Neuronal stem cell (in vitro differentiated cells): Measurements from ENCODE around the gene ARFGEF2.
A peak's percentile ranks its signal among the peaks of the same experiment; 100 is the strongest.

Experiments used
- DNase-seq: peaks from one replicate; pipeline ENCODE4 v3.0.0-alpha.2; 2013; ENCODE audit warnings: low spot score
- H2AFZ ChIP-seq: one replicate; pipeline ENCODE4 v1.6.1; 2013; ENCODE audit warnings: mild to moderate bottlenecking, low read length, inconsistent platforms
- H2AK5ac ChIP-seq: 2 replicates; pipeline ENCODE4 v1.6.1; 2013; ENCODE audit warnings: low read depth, mild to moderate bottlenecking, inconsistent platforms, low read length, moderate library complexity, mixed read lengths
- H2BK120ac ChIP-seq: 2 replicates; pipeline ENCODE4 v1.6.1; 2013; ENCODE audit warnings: low read depth, mild to moderate bottlenecking, inconsistent platforms, low read length, moderate library complexity, mixed read lengths
- H2BK12ac ChIP-seq: one replicate; pipeline ENCODE4 v1.6.1; 2013; ENCODE audit warnings: low read length, inconsistent platforms
- H2BK15ac ChIP-seq: 2 replicates; pipeline ENCODE4 v1.6.1; 2013; ENCODE audit warnings: mild to moderate bottlenecking, low read length, inconsistent platforms, mixed read lengths
- H2BK5ac ChIP-seq: one replicate; pipeline ENCODE4 v1.6.1; 2013; ENCODE audit warnings: inconsistent platforms, mild to moderate bottlenecking, low read length, moderate library complexity
- H3K14ac ChIP-seq: one replicate; pipeline ENCODE4 v1.6.1; 2013; ENCODE audit warnings: low read length, inconsistent platforms
- H3K18ac ChIP-seq: 2 replicates; pipeline ENCODE4 v1.6.1; 2013; ENCODE audit warnings: low read length, inconsistent platforms
- H3K23ac ChIP-seq: 2 replicates; pipeline ENCODE4 v1.6.1; 2013; ENCODE audit warnings: low read depth, mild to moderate bottlenecking, mixed read lengths, low read length, inconsistent platforms; ENCODE audit not compliant: poor library complexity
- H3K27ac ChIP-seq: replicated peaks from 3 replicates; pipeline ENCODE4 v1.5.1; 2013; ENCODE audit warnings: low read length, inconsistent platforms
- H3K27me3 ChIP-seq, 3 experiments: 2 replicates each; pipeline ENCODE4 v1.6.1; 2013; ENCODE audit warnings: low read length in 3 of 3, mild to moderate bottlenecking in 2 of 3, inconsistent platforms in 1 of 3, low read depth in 1 of 3, mixed read lengths in 1 of 3, moderate library complexity in 1 of 3; ENCODE audit not compliant: control insufficient read depth in 3 of 3, insufficient read depth in 3 of 3
- H3K36me3 ChIP-seq, 2 donors: replicated peaks in 1 of 2; 2 replicates each; pipeline ENCODE4 v1.6.1; 2013; ENCODE audit warnings: low read length in 2 of 2; ENCODE audit not compliant: control insufficient read depth in 2 of 2, insufficient read depth in 2 of 2
- H3K4ac ChIP-seq: 2 replicates; pipeline ENCODE4 v1.6.1; 2013; ENCODE audit warnings: inconsistent platforms, mild to moderate bottlenecking, low read length, moderate library complexity
- H3K4me1 ChIP-seq, 2 donors: 1 replicate in 1 of 2; 2 replicates in 1 of 2; pipeline ENCODE4 v1.6.1; 2013; ENCODE audit warnings: low read length in 2 of 2, low read depth in 1 of 2; ENCODE audit not compliant: control insufficient read depth in 2 of 2, insufficient read depth in 1 of 2
- H3K4me2 ChIP-seq: one replicate; pipeline ENCODE4 v1.6.1; 2013; ENCODE audit warnings: mild to moderate bottlenecking, low read length, inconsistent platforms; ENCODE audit not compliant: insufficient read depth, poor library complexity, severe bottlenecking
- H3K4me3 ChIP-seq, 2 donors: 2 replicates each; pipeline ENCODE4 v1.5.1; 2013; ENCODE audit warnings: low read length in 2 of 2, mild to moderate bottlenecking in 2 of 2, inconsistent platforms in 1 of 2, moderate library complexity in 1 of 2
- H3K79me1 ChIP-seq: one replicate; pipeline ENCODE4 v1.6.1; 2013; ENCODE audit warnings: low read depth, mild to moderate bottlenecking, inconsistent platforms, low read length, moderate library complexity
- H3K9ac ChIP-seq: one replicate; pipeline ENCODE4 v1.6.1; 2013; ENCODE audit warnings: mild to moderate bottlenecking, low read depth, low read length, inconsistent platforms; ENCODE audit not compliant: poor library complexity
- H3K9me3 ChIP-seq, 2 donors: replicated peaks in 1 of 2; 2 replicates each; pipeline versions ENCODE3 to v1.6.1; 2013; ENCODE audit warnings: low read length in 2 of 2, mild to moderate bottlenecking in 2 of 2, inconsistent platforms in 1 of 2, low read depth in 1 of 2, mixed read lengths in 1 of 2, moderate library complexity in 1 of 2; ENCODE audit not compliant: control insufficient read depth in 2 of 2, insufficient read depth in 1 of 2
- H4K8ac ChIP-seq: one replicate; pipeline ENCODE4 v1.6.1; 2013; ENCODE audit warnings: low read depth, mild to moderate bottlenecking, inconsistent platforms, low read length, moderate library complexity
- H4K91ac ChIP-seq: one replicate; pipeline ENCODE4 v1.6.1; 2013; ENCODE audit warnings: low read length, low read depth, mild to moderate bottlenecking, inconsistent platforms; ENCODE audit not compliant: poor library complexity
- WGBS, 2 donors: extraction: QIAGEN DNeasy Blood & Tissue Kit; methylation state at CpG; one replicate each; pipeline ENCODE4 v1.1.7; 2013; ENCODE audit warnings: missing lambda C conversion rate in 2 of 2, mixed read lengths in 1 of 2; ENCODE audit not compliant: insufficient read length in 2 of 2, insufficient replicate concordance in 1 of 2; ENCODE audit errors: extremely low coverage in 2 of 2; 5-methylcytosine and 5-hydroxymethylcytosine counted together

Gene ARFGEF2

DNA sequence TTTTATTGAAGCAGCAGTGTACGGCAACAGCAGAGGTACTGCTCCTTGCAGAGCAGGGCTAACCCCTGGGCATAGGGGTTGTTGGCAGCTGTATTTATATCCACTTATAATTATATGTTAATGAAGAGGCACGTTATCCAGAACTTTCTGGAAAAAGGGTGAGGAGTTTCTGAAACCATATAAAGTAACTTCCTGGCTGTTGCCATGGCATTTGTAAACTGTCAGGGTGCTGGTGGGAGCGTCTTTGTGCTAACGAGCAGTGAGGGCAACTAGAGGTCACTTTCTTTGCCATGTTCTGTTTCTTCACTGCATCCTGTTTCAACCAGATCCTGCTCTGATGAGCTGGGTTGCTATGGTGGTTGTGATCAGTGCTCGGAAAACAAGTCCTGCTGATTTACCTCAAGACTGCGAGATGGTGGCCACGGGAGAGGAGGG lies 11.1 kb upstream of the ARFGEF2 start:
- no peak overlapping the region for H3K4me3 ChIP-seq
- no CpG with 5 or more reads among the region's 7 CpGs for WGBS, 2 donors
- no peaks in the 10 kb centered on the region for H3K79me1 ChIP-seq
- H3K9me3 ChIP-seq = peaks cover 12 to 20% of the 10 kb centered on the region in 2 donors
- H3K14ac ChIP-seq = no peak overlapping the region
- no peak overlapping the region for H2AK5ac ChIP-seq
- no peak overlapping the region for H3K27ac ChIP-seq
- no peak overlapping the region for H3K4ac ChIP-seq
- no peak overlapping the region for H2BK120ac ChIP-seq
- H3K18ac ChIP-seq = no peak overlapping the region
- H2BK12ac ChIP-seq = no peak overlapping the region
- no peaks in the 10 kb centered on the region for H3K36me3 ChIP-seq
- DNase-seq = no peak
- no peak overlapping the region for H3K23ac ChIP-seq
- no peaks in the 10 kb centered on the region for H3K27me3 ChIP-seq
- H2BK15ac ChIP-seq = no peak overlapping the region
- no peaks in the 10 kb centered on the region for H3K4me1 ChIP-seq
- H4K91ac ChIP-seq = no peak overlapping the region
- H3K9ac ChIP-seq = no peak overlapping the region
- no peak overlapping the region for H2BK5ac ChIP-seq
- H4K8ac ChIP-seq = no peak overlapping the region
- H2AFZ ChIP-seq = peak overlapping the region; percentile 41
- no peak overlapping the region for H3K4me2 ChIP-seq

DNA sequence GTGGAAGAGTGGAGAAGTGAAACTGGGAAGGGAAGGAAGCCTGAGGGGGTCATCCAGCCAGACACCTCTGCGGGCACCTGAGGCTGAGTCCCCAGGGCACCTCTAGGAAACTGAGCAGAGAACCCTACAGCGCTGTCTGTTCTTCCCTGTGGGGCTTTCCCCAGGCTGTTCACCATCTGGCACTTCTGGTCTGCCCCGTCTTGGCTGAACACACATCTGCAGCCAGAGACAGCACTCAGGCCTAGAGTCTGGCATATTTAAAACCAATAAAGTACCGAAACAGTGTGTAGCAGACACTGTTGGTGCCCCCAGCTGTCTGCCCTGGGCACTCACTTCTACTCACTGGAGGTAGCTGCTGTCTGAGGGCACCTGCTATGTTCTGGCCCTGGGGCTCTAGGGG lies 9.4 kb upstream of the ARFGEF2 start:
- WGBS, 2 donors = no CpG with 5 or more reads among the region's 4 CpGs
- Histone ChIP-seq H3K4me3 (no peak overlapping the region), H3K23ac (no peak overlapping the region), H2BK120ac (no peak overlapping the region), H2BK12ac (no peak overlapping the region), H3K18ac (no peak overlapping the region), H3K36me3 (no peaks in the 10 kb centered on the region), H4K91ac (no peak overlapping the region), H2BK15ac (no peak overlapping the region), H3K14ac (no peak overlapping the region), H3K4ac (no peak overlapping the region), H2AK5ac (no peak overlapping the region), H2BK5ac (no peak overlapping the region), H3K9me3 (peaks cover 12 to 20% of the 10 kb centered on the region in 2 donors), H3K27me3 (no peaks in the 10 kb centered on the region), H2AFZ (no peak overlapping the region), H3K4me2 (no peak overlapping the region), H4K8ac (no peak overlapping the region), H3K4me1 (no peaks in the 10 kb centered on the region), H3K79me1 (no peaks in the 10 kb centered on the region), H3K9ac (no peak overlapping the region), H3K27ac (no peak overlapping the region)
- DNase-seq = no peak

DNA sequence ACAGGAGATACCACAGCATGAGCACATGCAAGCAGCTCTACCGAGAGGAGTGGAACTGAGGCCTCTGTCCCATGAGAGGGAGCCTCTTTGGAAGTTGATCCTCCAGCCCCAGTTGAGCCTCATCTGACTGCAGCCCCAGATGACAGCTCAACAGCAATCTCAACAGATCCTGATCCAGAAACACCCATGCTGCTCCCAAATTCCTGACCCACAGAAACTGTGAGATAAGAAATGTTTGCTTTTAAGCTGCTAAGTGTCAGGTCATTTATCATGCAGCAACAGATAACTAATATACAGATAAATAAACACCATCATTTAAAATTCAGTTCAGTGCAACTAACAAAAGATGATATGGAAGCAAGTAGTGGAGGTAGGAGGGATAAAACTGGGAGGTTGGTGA lies 4.8 kb upstream of the ARFGEF2 start:
- Histone ChIP-seq H3K4me2 (no peak overlapping the region), H2AK5ac (no peak overlapping the region), H3K9me3 (no peaks in the 10 kb centered on the region), H2BK120ac (no peak overlapping the region), H3K18ac (no peak overlapping the region), H3K36me3 (no peaks in the 10 kb centered on the region), H3K79me1 (no peaks in the 10 kb centered on the region), H3K27me3 (no peaks in the 10 kb centered on the region), H3K4me3 (no peak overlapping the region), H3K4ac (no peak overlapping the region), H2AFZ (no peak overlapping the region), H2BK15ac (no peak overlapping the region), H3K23ac (no peak overlapping the region), H3K9ac (no peak overlapping the region), H3K4me1 (no peaks in the 10 kb centered on the region), H4K8ac (no peak overlapping the region), H3K27ac (no peak overlapping the region), H3K14ac (no peak overlapping the region), H2BK12ac (no peak overlapping the region), H4K91ac (no peak overlapping the region), H2BK5ac (no peak overlapping the region)
- DNase-seq = no peak
- WGBS, 2 donors = no CpG with 5 or more reads among the region's 1 CpG

DNA sequence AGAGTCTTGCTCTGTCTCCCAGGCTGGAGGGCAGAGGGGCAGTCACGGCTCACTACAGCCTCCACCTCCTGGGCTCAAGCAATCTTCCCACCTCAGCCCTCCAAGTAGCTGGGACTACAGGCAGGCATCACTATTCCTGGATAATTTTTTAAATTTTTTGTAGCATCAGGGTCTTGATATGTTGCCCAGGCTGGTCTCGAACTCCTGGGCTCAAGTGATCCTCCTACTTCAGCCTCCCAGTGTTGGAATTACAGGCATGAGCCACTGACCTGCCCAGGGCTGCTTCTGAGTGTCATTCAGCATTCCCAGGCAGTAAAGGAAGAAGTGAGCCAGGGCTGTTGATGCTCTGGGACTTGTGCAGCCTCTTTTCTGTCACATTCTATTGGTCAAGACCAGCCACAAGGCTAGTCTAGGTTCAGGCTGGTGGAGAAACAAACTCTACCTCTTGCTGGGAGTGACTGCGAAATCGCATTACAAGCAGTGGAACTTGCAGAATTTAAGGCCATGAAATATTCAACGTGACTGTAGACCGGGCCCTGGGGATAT lies 2.1 kb upstream of the ARFGEF2 start:
- H3K18ac ChIP-seq = no peak overlapping the region
- no peak overlapping the region for H4K91ac ChIP-seq
- no peak overlapping the region for H2BK12ac ChIP-seq
- H3K27me3 ChIP-seq = no peaks in the 10 kb centered on the region
- no peak overlapping the region for H2AK5ac ChIP-seq
- H3K27ac ChIP-seq = no peak overlapping the region
- H3K9me3 ChIP-seq = no peaks in the 10 kb centered on the region
- no peak overlapping the region for H4K8ac ChIP-seq
- no peak overlapping the region for H3K9ac ChIP-seq
- no peaks in the 10 kb centered on the region for H3K36me3 ChIP-seq
- no peak overlapping the region for H2AFZ ChIP-seq
- no peak overlapping the region for H2BK15ac ChIP-seq
- WGBS, 2 donors = no CpG with 5 or more reads among the region's 6 CpGs
- DNase-seq = no peak
- H3K4me3 ChIP-seq = no peak overlapping the region
- H3K4ac ChIP-seq = no peak overlapping the region
- no peak overlapping the region for H3K23ac ChIP-seq
- H3K4me1 ChIP-seq = peaks cover 4% of the 10 kb centered on the region in 2 donors
- H2BK5ac ChIP-seq = no peak overlapping the region
- no peak overlapping the region for H2BK120ac ChIP-seq
- no peaks in the 10 kb centered on the region for H3K79me1 ChIP-seq
- H3K14ac ChIP-seq = no peak overlapping the region
- H3K4me2 ChIP-seq = no peak overlapping the region
